Measurements from ENCODE around the gene PCID2. TPM values are rescaled to one million over a fixed set of nuclear protein-coding genes. Genes with fewer than 3 reads are reported as not detected.

PCID2 gene
- total and polyA plus RNA-seq, 2 of the 13 experiments (the other 11 are each of a cell fraction or from before 2014, with no cell fraction given) = 65.0 to 111 TPM

DNA sequence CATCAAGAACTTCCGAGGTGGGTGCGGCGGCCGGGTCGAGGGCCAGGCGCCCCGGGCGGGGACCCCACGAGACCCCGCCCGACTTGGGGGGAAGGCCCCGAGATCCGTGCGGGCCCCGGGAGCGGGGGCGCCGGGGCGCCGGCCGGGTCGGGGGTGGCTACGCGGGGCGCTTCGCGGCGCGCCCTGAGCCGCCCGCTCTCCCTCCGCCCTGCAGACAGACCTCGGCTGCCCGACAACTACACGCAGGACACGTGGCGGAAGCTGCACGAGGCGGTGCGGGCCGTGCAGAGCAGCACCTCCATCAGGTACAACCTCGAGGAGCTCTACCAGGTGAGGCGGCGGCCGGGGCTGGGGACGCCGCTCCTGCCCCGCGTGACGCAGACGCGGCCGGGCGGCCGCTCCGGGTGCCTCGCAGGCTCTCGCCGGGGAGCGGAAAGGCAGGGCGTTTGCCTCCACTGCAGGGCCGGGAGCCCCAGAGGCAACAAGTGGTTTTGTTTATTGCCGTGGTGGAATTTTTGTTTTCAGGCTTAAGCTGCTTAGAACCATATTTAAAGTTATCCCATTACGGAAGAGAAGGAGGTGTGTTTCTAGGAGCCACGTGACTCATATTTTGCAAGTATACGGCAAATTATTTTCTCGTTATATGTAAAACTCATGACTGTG is 1.4 kb upstream of the PCID2 start (continued):
- TF ChIP-seq, protein P1, sequence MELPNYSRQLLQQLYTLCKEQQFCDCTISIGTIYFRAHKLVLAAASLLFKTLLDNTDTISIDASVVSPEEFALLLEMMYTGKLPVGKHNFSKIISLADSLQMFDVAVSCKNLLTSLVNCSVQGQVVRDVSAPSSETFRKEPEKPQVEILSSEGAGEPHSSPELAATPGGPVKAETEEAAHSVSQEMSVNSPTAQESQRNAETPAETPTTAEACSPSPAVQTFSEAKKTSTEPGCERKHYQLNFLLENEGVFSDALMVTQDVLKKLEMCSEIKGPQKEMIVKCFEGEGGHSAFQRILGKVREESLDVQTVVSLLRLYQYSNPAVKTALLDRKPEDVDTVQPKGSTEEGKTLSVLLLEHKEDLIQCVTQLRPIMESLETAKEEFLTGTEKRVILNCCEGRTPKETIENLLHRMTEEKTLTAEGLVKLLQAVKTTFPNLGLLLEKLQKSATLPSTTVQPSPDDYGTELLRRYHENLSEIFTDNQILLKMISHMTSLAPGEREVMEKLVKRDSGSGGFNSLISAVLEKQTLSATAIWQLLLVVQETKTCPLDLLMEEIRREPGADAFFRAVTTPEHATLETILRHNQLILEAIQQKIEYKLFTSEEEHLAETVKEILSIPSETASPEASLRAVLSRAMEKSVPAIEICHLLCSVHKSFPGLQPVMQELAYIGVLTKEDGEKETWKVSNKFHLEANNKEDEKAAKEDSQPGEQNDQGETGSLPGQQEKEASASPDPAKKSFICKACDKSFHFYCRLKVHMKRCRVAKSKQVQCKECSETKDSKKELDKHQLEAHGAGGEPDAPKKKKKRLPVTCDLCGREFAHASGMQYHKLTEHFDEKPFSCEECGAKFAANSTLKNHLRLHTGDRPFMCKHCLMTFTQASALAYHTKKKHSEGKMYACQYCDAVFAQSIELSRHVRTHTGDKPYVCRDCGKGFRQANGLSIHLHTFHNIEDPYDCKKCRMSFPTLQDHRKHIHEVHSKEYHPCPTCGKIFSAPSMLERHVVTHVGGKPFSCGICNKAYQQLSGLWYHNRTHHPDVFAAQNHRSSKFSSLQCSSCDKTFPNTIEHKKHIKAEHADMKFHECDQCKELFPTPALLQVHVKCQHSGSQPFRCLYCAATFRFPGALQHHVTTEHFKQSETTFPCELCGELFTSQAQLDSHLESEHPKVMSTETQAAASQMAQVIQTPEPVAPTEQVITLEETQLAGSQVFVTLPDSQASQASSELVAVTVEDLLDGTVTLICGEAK (IDR thresholded peaks at IDR 0.05) = no peak
- TF ChIP-seq, protein P1 (CRISPR knock-in tag; IDR thresholded peaks at IDR 0.05) = peak; percentile 53; the same call in 1 of the 2 replicates
- TF ChIP-seq ZIK1 (CRISPR knock-in tag; IDR thresholded peaks at IDR 0.05; ENCODE audit: borderline replicate concordance, low read depth) (0 out of 2 replicates have a peak, but pooled peaks have one; percentile 53), FIP1L1 (IDR thresholded peaks at IDR 0.05; ENCODE audit: borderline replicate concordance, insufficient read depth, low read depth, low read length) (no peak), EED (CRISPR knock-in tag; IDR thresholded peaks at IDR 0.05) (0 out of 2 replicates have a peak, but pooled peaks have one; percentile 70), DR1 (CRISPR knock-in tag; IDR thresholded peaks at IDR 0.05) (no peak), ZNF331 (CRISPR knock-in tag; IDR thresholded peaks at IDR 0.05) (no peak; the same call in 1 of the 2 replicates), TFDP1 (CRISPR knock-in tag; IDR thresholded peaks at IDR 0.05; ENCODE audit: borderline replicate concordance) (peak; percentile 89), ZNF333 (CRISPR knock-in tag; IDR thresholded peaks at IDR 0.05; ENCODE audit: borderline replicate concordance) (peak; percentile 72; the same call in 1 of the 2 replicates), ELK4 (CRISPR knock-in tag; IDR thresholded peaks at IDR 0.05; ENCODE audit: borderline replicate concordance) (no peak; the same call in 1 of the 2 replicates), ZC3H4 (CRISPR knock-in tag; IDR thresholded peaks at IDR 0.05; ENCODE audit: borderline replicate concordance) (no peak), ZNF234 (CRISPR knock-in tag; conservative IDR thresholded peaks at IDR 0.05) (peak; percentile 79; the same call in 1 of the 2 replicates), ZNF841 (CRISPR knock-in tag; IDR thresholded peaks at IDR 0.05; ENCODE audit: borderline replicate concordance) (peak; percentile 67; the same call in 1 of the 2 replicates)
- TF ChIP-seq, protein P2, sequence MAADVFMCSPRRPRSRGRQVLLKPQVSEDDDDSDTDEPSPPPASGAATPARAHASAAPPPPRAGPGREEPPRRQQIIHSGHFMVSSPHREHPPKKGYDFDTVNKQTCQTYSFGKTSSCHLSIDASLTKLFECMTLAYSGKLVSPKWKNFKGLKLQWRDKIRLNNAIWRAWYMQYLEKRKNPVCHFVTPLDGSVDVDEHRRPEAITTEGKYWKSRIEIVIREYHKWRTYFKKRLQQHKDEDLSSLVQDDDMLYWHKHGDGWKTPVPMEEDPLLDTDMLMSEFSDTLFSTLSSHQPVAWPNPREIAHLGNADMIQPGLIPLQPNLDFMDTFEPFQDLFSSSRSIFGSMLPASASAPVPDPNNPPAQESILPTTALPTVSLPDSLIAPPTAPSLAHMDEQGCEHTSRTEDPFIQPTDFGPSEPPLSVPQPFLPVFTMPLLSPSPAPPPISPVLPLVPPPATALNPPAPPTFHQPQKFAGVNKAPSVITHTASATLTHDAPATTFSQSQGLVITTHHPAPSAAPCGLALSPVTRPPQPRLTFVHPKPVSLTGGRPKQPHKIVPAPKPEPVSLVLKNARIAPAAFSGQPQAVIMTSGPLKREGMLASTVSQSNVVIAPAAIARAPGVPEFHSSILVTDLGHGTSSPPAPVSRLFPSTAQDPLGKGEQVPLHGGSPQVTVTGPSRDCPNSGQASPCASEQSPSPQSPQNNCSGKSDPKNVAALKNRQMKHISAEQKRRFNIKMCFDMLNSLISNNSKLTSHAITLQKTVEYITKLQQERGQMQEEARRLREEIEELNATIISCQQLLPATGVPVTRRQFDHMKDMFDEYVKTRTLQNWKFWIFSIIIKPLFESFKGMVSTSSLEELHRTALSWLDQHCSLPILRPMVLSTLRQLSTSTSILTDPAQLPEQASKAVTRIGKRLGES (CRISPR knock-in tag; IDR thresholded peaks at IDR 0.05; ENCODE audit: borderline replicate concordance) = peak; percentile 83; the same call in 1 of the 2 replicates

Data from HepG2 (cell line).